ENCODE data around the gene SH3BGRL3.
"Not testable (repeated sequence)": the region's sequence is repeated elsewhere in the genome, so short reads cannot be mapped to it uniquely, and the experiment has no call there.

SH3BGRL3 gene

DNA sequence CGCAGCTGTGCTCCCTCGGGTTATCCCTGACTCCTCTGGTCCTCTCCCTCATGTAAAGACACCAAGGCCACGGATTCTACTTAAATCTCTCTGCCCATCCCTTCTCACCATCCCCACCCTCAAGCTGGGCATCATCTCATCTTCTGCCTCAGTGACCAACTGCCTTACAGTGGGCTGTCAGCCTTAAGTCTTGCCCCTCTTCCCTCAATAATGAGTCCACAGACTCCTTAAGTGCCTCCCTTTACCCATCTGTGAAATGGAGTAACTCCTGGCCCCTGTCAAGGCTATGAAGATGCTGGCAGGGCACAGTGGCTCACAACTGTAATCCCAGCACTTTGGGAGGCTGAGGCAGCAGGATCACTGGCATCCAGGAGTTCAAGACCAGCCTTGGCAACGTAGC is 12.1 kb downstream of the SH3BGRL3 start:
- Histone ChIP-seq H3K27ac (ENCODE audit: low read depth, low read length) (peak overlapping the region; percentile 98), H3K4me3 (ENCODE audit: low read length) (no peak overlapping the region), H3K27me3 (ENCODE audit: control insufficient read depth, low read length) (no peaks in the 10 kb centered on the region), H3K9me2 (replicated peaks; ENCODE audit: control insufficient read depth, low read length) (no peaks in the 10 kb centered on the region), H3K4me2 (ENCODE audit: low read length) (no peak overlapping the region), H3K4me1 (ENCODE audit: control insufficient read depth, low read length) (peaks cover 63% of the 10 kb centered on the region), H3K9me3 (ENCODE audit: control insufficient read depth, insufficient read depth, low read length) (no peaks in the 10 kb centered on the region), H3K79me2 (ENCODE audit: control insufficient read depth, low read length) (no peaks in the 10 kb centered on the region), H3F3A (ENCODE audit: control insufficient read depth, insufficient read depth) (peaks cover 45% of the 10 kb centered on the region), H3K36me3 (ENCODE audit: control insufficient read depth, low read length) (peaks cover 33% of the 10 kb centered on the region), H4K20me1 (ENCODE audit: control insufficient read depth, insufficient read depth, low read depth, low read length) (no peaks in the 10 kb centered on the region)
- TF ChIP-seq CTCF (IDR thresholded peaks at IDR 0.05; ENCODE audit: low read depth, low read length, poor library complexity, severe bottlenecking) (no peak), EZH2phosphoT487 (IDR thresholded peaks at IDR 0.05; ENCODE audit: borderline replicate concordance, low read length) (no peak)

GRCh38 chr1:26292735-26293134 is 12.8 kb downstream of the SH3BGRL3 start:
- not testable (repeated sequence) for H3K9me2 ChIP-seq (replicated peaks; ENCODE audit: control insufficient read depth, low read length); H3K27ac ChIP-seq (ENCODE audit: low read depth, low read length); H3K27me3 ChIP-seq (ENCODE audit: control insufficient read depth, low read length); H3K79me2 ChIP-seq (ENCODE audit: control insufficient read depth, low read length); H3K9me3 ChIP-seq (ENCODE audit: control insufficient read depth, insufficient read depth, low read length); H4K20me1 ChIP-seq (ENCODE audit: control insufficient read depth, insufficient read depth, low read depth, low read length); H3K4me2 ChIP-seq (ENCODE audit: low read length); H3K4me3 ChIP-seq (ENCODE audit: low read length)
- peaks cover 37% of the 10 kb centered on the region for H3F3A ChIP-seq (ENCODE audit: control insufficient read depth, insufficient read depth)
- H3K36me3 ChIP-seq (ENCODE audit: control insufficient read depth, low read length) = peaks cover 34% of the 10 kb centered on the region
- peaks cover 55% of the 10 kb centered on the region for H3K4me1 ChIP-seq (ENCODE audit: control insufficient read depth, low read length)

DNA sequence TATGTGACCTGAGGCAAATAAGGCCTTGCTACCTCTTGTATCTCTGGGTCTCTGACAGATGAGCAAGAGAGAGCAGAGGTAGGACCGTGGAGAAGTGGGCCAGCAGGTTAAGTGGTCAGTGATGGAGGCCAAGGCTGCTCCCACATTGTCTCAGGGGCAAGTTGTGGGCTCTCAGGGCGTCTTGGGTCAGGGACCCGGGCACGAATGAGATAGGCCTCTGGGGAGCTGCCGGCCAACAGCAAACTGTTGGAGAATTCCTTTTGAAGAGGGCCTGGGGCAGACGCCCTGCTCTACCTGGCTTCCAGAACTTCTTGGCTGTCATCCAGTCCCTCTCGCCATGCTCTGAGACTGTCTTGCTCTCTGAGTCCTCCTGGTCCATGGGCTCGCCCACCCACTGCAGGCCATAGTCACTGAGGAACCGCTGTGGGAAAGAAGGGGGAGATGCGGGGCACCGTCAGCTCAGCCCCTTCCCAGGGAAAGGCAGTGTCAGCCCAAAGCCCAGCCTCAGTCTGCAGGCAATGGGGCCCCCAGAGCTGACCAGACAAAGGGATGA is 14.1 kb downstream of the SH3BGRL3 start:
- Histone ChIP-seq H3K27ac (ENCODE audit: low read depth, low read length) (no peak overlapping the region), H3K9me2 (replicated peaks; ENCODE audit: control insufficient read depth, low read length) (no peaks in the 10 kb centered on the region), H3K36me3 (ENCODE audit: control insufficient read depth, low read length) (peaks cover 23% of the 10 kb centered on the region), H3K4me1 (ENCODE audit: control insufficient read depth, low read length) (peaks cover 51% of the 10 kb centered on the region), H4K20me1 (ENCODE audit: control insufficient read depth, insufficient read depth, low read depth, low read length) (no peaks in the 10 kb centered on the region), H3F3A (ENCODE audit: control insufficient read depth, insufficient read depth) (peaks cover 24% of the 10 kb centered on the region), H3K27me3 (ENCODE audit: control insufficient read depth, low read length) (no peaks in the 10 kb centered on the region), H3K4me2 (ENCODE audit: low read length) (no peak overlapping the region), H3K4me3 (ENCODE audit: low read length) (no peak overlapping the region), H3K79me2 (ENCODE audit: control insufficient read depth, low read length) (no peaks in the 10 kb centered on the region), H3K9me3 (ENCODE audit: control insufficient read depth, insufficient read depth, low read length) (no peaks in the 10 kb centered on the region)
- TF ChIP-seq CTCF (IDR thresholded peaks at IDR 0.05; ENCODE audit: low read depth, low read length, poor library complexity, severe bottlenecking) (no peak), EZH2phosphoT487 (IDR thresholded peaks at IDR 0.05; ENCODE audit: borderline replicate concordance, low read length) (no peak)

DNA sequence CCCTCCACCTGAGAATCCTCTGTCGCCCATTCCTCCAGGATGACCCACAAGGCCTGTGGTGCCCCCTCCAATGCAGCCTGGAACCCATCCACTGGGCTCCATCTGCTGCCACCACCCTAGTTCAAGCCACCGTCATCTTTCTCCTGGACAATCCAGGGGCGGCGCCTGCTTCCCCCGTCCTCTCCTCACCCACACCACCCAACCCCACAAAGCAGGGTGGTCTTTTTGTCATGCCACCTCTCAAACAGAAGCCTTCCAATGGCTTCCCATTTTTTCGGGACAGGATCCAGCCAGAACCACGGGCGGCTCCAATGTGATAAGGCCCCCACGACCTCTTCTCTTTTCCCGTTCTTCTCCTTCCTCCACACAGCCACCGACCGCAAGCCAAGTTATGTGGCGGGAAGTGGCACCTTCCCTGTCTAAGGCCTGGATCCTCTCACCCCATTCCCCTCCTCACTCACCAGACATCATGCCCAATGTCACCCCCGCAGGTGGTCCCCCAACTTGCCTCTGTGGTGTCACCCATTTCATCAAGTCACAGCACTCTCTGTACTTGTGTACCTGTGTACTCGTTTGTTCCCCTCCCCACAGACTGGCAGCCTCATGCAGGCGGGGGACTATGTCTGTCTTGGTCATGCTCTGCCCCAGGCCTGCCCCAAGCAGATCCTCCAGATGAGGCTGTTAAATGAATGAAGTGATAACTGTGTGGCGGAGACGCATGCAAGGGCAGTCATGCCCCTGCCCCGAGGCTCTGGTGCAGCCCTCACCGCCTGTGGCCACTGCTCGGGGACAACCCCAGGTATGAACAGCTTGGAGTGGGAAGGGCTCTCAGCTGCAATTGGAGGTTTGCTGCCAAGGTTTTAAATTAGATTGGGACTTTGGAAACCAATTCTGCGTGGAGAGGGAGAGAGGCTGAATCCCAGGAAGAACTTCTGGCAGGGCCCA is 15.6 kb downstream of the SH3BGRL3 start:
- no peaks in the 10 kb centered on the region for H3K9me3 ChIP-seq (ENCODE audit: control insufficient read depth, insufficient read depth, low read length)
- peaks cover 51% of the 10 kb centered on the region for H3K4me1 ChIP-seq (ENCODE audit: control insufficient read depth, low read length)
- no peaks in the 10 kb centered on the region for H3K9me2 ChIP-seq (replicated peaks; ENCODE audit: control insufficient read depth, low read length)
- no peak overlapping the region for H3K4me3 ChIP-seq (ENCODE audit: low read length)
- H3K4me2 ChIP-seq (ENCODE audit: low read length) = no peak overlapping the region
- no peaks in the 10 kb centered on the region for H3K27me3 ChIP-seq (ENCODE audit: control insufficient read depth, low read length)
- H3K79me2 ChIP-seq (ENCODE audit: control insufficient read depth, low read length) = no peaks in the 10 kb centered on the region
- peaks cover 13% of the 10 kb centered on the region for H3F3A ChIP-seq (ENCODE audit: control insufficient read depth, insufficient read depth)
- H3K27ac ChIP-seq (ENCODE audit: low read depth, low read length) = no peak overlapping the region
- no peaks in the 10 kb centered on the region for H4K20me1 ChIP-seq (ENCODE audit: control insufficient read depth, insufficient read depth, low read depth, low read length)
- H3K36me3 ChIP-seq (ENCODE audit: control insufficient read depth, low read length) = peaks cover 23% of the 10 kb centered on the region
- TF ChIP-seq CTCF (IDR thresholded peaks at IDR 0.05; ENCODE audit: low read depth, low read length, poor library complexity, severe bottlenecking) (no peak), EZH2phosphoT487 (IDR thresholded peaks at IDR 0.05; ENCODE audit: borderline replicate concordance, low read length) (no peak)
